ENCODE measurements around the gene ROS1.

The ROS1 gene

GRCh38 chr6:117409863-117410262 lies 15.9 kb downstream of the ROS1 start:
- DNase-seq = no peak
- H2BK120ac ChIP-seq (ENCODE audit: low read depth, low read length) = no peak overlapping the region
- H3K4ac ChIP-seq (ENCODE audit: low read depth, low read length) = no peak overlapping the region
- no peak overlapping the region for H3K4me2 ChIP-seq (ENCODE audit: low read length)
- H4K8ac ChIP-seq (ENCODE audit: low read depth, low read length) = no peak overlapping the region
- no peak overlapping the region for H3K9ac ChIP-seq (ENCODE audit: low read length)
- H3K27ac ChIP-seq (ENCODE audit: low read depth, low read length) = no peak overlapping the region
- H3K18ac ChIP-seq (ENCODE audit: low read length) = no peak overlapping the region
- no peak overlapping the region for H3K4me3 ChIP-seq (ENCODE audit: low read length)
- no peak overlapping the region for H3K56ac ChIP-seq (ENCODE audit: low read length)
- H3K36me3 ChIP-seq (ENCODE audit: control insufficient read depth, insufficient read depth, low read length) = no peaks in the 10 kb centered on the region
- H3K23ac ChIP-seq (ENCODE audit: low read length) = no peak overlapping the region
- no peaks in the 10 kb centered on the region for H3K4me1 ChIP-seq (ENCODE audit: control insufficient read depth, low read depth, low read length)
- H2BK5ac ChIP-seq (ENCODE audit: low read length) = no peak overlapping the region
- no peaks in the 10 kb centered on the region for H3K79me2 ChIP-seq (ENCODE audit: control insufficient read depth, insufficient read depth, low read length)
- no peaks in the 10 kb centered on the region for H3K79me1 ChIP-seq (ENCODE audit: low read length)
- WGBS (ENCODE audit: extremely low coverage, insufficient coverage, low lambda C conversion rate) = no CpG with 5 or more reads among the region's 4 CpGs
- H4K5ac ChIP-seq (ENCODE audit: low read length) = no peak overlapping the region
- H2BK15ac ChIP-seq (replicated peaks; ENCODE audit: low read depth) = no peak overlapping the region
- H2AK5ac ChIP-seq (ENCODE audit: low read length) = no peak overlapping the region
- H3K27me3 ChIP-seq (ENCODE audit: insufficient read depth, low read length, poor library complexity) = no peaks in the 10 kb centered on the region

GRCh38 chr6:117409420-117409819 lies 16.3 kb downstream of the ROS1 start:
- Histone ChIP-seq H3K27me3 (ENCODE audit: insufficient read depth, low read length, poor library complexity) (no peaks in the 10 kb centered on the region), H2BK5ac (ENCODE audit: low read length) (no peak overlapping the region), H3K4me3 (ENCODE audit: low read length) (no peak overlapping the region), H3K79me1 (ENCODE audit: low read length) (no peaks in the 10 kb centered on the region), H2AK5ac (ENCODE audit: low read length) (no peak overlapping the region), H2BK15ac (replicated peaks; ENCODE audit: low read depth) (no peak overlapping the region), H3K18ac (ENCODE audit: low read length) (no peak overlapping the region), H3K4ac (ENCODE audit: low read depth, low read length) (no peak overlapping the region), H3K4me1 (ENCODE audit: control insufficient read depth, low read depth, low read length) (no peaks in the 10 kb centered on the region), H4K8ac (ENCODE audit: low read depth, low read length) (no peak overlapping the region), H3K56ac (ENCODE audit: low read length) (no peak overlapping the region), H3K36me3 (ENCODE audit: control insufficient read depth, insufficient read depth, low read length) (no peaks in the 10 kb centered on the region), H4K5ac (ENCODE audit: low read length) (no peak overlapping the region), H3K9ac (ENCODE audit: low read length) (no peak overlapping the region), H2BK120ac (ENCODE audit: low read depth, low read length) (no peak overlapping the region), H3K23ac (ENCODE audit: low read length) (no peak overlapping the region), H3K79me2 (ENCODE audit: control insufficient read depth, insufficient read depth, low read length) (no peaks in the 10 kb centered on the region), H3K27ac (ENCODE audit: low read depth, low read length) (no peak overlapping the region), H3K4me2 (ENCODE audit: low read length) (no peak overlapping the region)
- no peak for DNase-seq
- no CpG with 5 or more reads among the region's 11 CpGs for WGBS (ENCODE audit: extremely low coverage, insufficient coverage, low lambda C conversion rate)

- Histone ChIP-seq H3K79me2 (ENCODE audit: control insufficient read depth, insufficient read depth, low read length) (no peaks in the 10 kb centered on the region), H3K4me1 (ENCODE audit: control insufficient read depth, low read depth, low read length) (no peaks in the 10 kb centered on the region), H3K36me3 (ENCODE audit: control insufficient read depth, insufficient read depth, low read length) (no peaks in the 10 kb centered on the region), H3K79me1 (ENCODE audit: low read length) (no peaks in the 10 kb centered on the region), H3K4ac (ENCODE audit: low read depth, low read length) (no peak overlapping the region), H2BK120ac (ENCODE audit: low read depth, low read length) (no peak overlapping the region), H2BK5ac (ENCODE audit: low read length) (no peak overlapping the region), H3K27ac (ENCODE audit: low read depth, low read length) (no peak overlapping the region), H3K27me3 (ENCODE audit: insufficient read depth, low read length, poor library complexity) (no peaks in the 10 kb centered on the region), H3K23ac (ENCODE audit: low read length) (no peak overlapping the region), H2BK15ac (replicated peaks; ENCODE audit: low read depth) (no peak overlapping the region), H3K18ac (ENCODE audit: low read length) (no peak overlapping the region), H2AK5ac (ENCODE audit: low read length) (no peak overlapping the region), H3K56ac (ENCODE audit: low read length) (no peak overlapping the region), H4K8ac (ENCODE audit: low read depth, low read length) (no peak overlapping the region), H3K9ac (ENCODE audit: low read length) (no peak overlapping the region), H3K4me3 (ENCODE audit: low read length) (no peak overlapping the region), H4K5ac (ENCODE audit: low read length) (no peak overlapping the region), H3K4me2 (ENCODE audit: low read length) (no peak overlapping the region)
- no peak for DNase-seq
- no CpG with 5 or more reads among the region's 1 CpG for WGBS (ENCODE audit: extremely low coverage, insufficient coverage, low lambda C conversion rate)
Observed at GRCh38 chr6:117404548-117404947, 21.2 kb downstream of the ROS1 start.

GRCh38 chr6:117401799-117402198 lies 23.9 kb downstream of the ROS1 start:
- Histone ChIP-seq H3K23ac (ENCODE audit: low read length) (no peak overlapping the region), H3K4me3 (ENCODE audit: low read length) (no peak overlapping the region), H3K9ac (ENCODE audit: low read length) (no peak overlapping the region), H3K4me2 (ENCODE audit: low read length) (no peak overlapping the region), H3K56ac (ENCODE audit: low read length) (no peak overlapping the region), H3K4me1 (ENCODE audit: control insufficient read depth, low read depth, low read length) (no peaks in the 10 kb centered on the region), H2AK5ac (ENCODE audit: low read length) (no peak overlapping the region), H3K27me3 (ENCODE audit: insufficient read depth, low read length, poor library complexity) (no peaks in the 10 kb centered on the region), H3K36me3 (ENCODE audit: control insufficient read depth, insufficient read depth, low read length) (no peaks in the 10 kb centered on the region), H2BK15ac (replicated peaks; ENCODE audit: low read depth) (no peak overlapping the region), H3K4ac (ENCODE audit: low read depth, low read length) (no peak overlapping the region), H3K18ac (ENCODE audit: low read length) (no peak overlapping the region), H2BK5ac (ENCODE audit: low read length) (no peak overlapping the region), H3K27ac (ENCODE audit: low read depth, low read length) (no peak overlapping the region), H3K79me2 (ENCODE audit: control insufficient read depth, insufficient read depth, low read length) (no peaks in the 10 kb centered on the region), H4K5ac (ENCODE audit: low read length) (no peak overlapping the region), H3K79me1 (ENCODE audit: low read length) (no peaks in the 10 kb centered on the region), H4K8ac (ENCODE audit: low read depth, low read length) (no peak overlapping the region), H2BK120ac (ENCODE audit: low read depth, low read length) (no peak overlapping the region)
- WGBS (ENCODE audit: extremely low coverage, insufficient coverage, low lambda C conversion rate) = no CpG with 5 or more reads among the region's 2 CpGs
- DNase-seq = no peak

- Histone ChIP-seq H2BK120ac (ENCODE audit: low read depth, low read length) (no peak overlapping the region), H3K23ac (ENCODE audit: low read length) (no peak overlapping the region), H4K5ac (ENCODE audit: low read length) (no peak overlapping the region), H3K18ac (ENCODE audit: low read length) (no peak overlapping the region), H4K8ac (ENCODE audit: low read depth, low read length) (no peak overlapping the region), H3K79me1 (ENCODE audit: low read length) (no peaks in the 10 kb centered on the region), H3K9ac (ENCODE audit: low read length) (no peak overlapping the region), H3K4ac (ENCODE audit: low read depth, low read length) (no peak overlapping the region), H3K27ac (ENCODE audit: low read depth, low read length) (no peak overlapping the region), H3K27me3 (ENCODE audit: insufficient read depth, low read length, poor library complexity) (no peaks in the 10 kb centered on the region), H3K4me2 (ENCODE audit: low read length) (no peak overlapping the region), H3K79me2 (ENCODE audit: control insufficient read depth, insufficient read depth, low read length) (no peaks in the 10 kb centered on the region), H2BK5ac (ENCODE audit: low read length) (no peak overlapping the region), H3K4me3 (ENCODE audit: low read length) (no peak overlapping the region), H3K56ac (ENCODE audit: low read length) (no peak overlapping the region), H2BK15ac (replicated peaks; ENCODE audit: low read depth) (no peak overlapping the region), H2AK5ac (ENCODE audit: low read length) (no peak overlapping the region), H3K4me1 (ENCODE audit: control insufficient read depth, low read depth, low read length) (no peaks in the 10 kb centered on the region), H3K36me3 (ENCODE audit: control insufficient read depth, insufficient read depth, low read length) (no peaks in the 10 kb centered on the region)
- peak; percentile 16 for DNase-seq
- no CpG with 5 or more reads among the region's 1 CpG for WGBS (ENCODE audit: extremely low coverage, insufficient coverage, low lambda C conversion rate)
Observed at GRCh38 chr6:117399924-117400323, 25.8 kb downstream of the ROS1 start.

- Histone ChIP-seq H3K9ac (ENCODE audit: low read length) (no peak overlapping the region), H3K27me3 (ENCODE audit: insufficient read depth, low read length, poor library complexity) (no peaks in the 10 kb centered on the region), H4K8ac (ENCODE audit: low read depth, low read length) (no peak overlapping the region), H3K79me2 (ENCODE audit: control insufficient read depth, insufficient read depth, low read length) (no peaks in the 10 kb centered on the region), H3K36me3 (ENCODE audit: control insufficient read depth, insufficient read depth, low read length) (no peaks in the 10 kb centered on the region), H4K5ac (ENCODE audit: low read length) (no peak overlapping the region), H3K4ac (ENCODE audit: low read depth, low read length) (no peak overlapping the region), H3K4me2 (ENCODE audit: low read length) (no peak overlapping the region), H3K23ac (ENCODE audit: low read length) (no peak overlapping the region), H2BK5ac (ENCODE audit: low read length) (no peak overlapping the region), H3K4me1 (ENCODE audit: control insufficient read depth, low read depth, low read length) (no peaks in the 10 kb centered on the region), H2BK120ac (ENCODE audit: low read depth, low read length) (no peak overlapping the region), H2BK15ac (replicated peaks; ENCODE audit: low read depth) (no peak overlapping the region), H2AK5ac (ENCODE audit: low read length) (no peak overlapping the region), H3K4me3 (ENCODE audit: low read length) (no peak overlapping the region), H3K27ac (ENCODE audit: low read depth, low read length) (no peak overlapping the region), H3K56ac (ENCODE audit: low read length) (no peak overlapping the region), H3K18ac (ENCODE audit: low read length) (no peak overlapping the region), H3K79me1 (ENCODE audit: low read length) (no peaks in the 10 kb centered on the region)
- no peak for DNase-seq
- no CpG with 5 or more reads among the region's 5 CpGs for WGBS (ENCODE audit: extremely low coverage, insufficient coverage, low lambda C conversion rate)
Observed at GRCh38 chr6:117399126-117399525, 26.6 kb downstream of the ROS1 start.
